C4-2B (cell line): ENCODE results near the gene BRMS1.
"Not testable (repeated sequence)": the region's sequence is repeated elsewhere in the genome, so short reads cannot be mapped to it uniquely, and the experiment has no call there.

Source experiments
- H3K27ac ChIP-seq: fragments of 450-650 bp; 2 replicates; pipeline ENCODE4 v1.5.1; 2017
- CTCF ChIP-seq: fragments of 450-650 bp; conservative IDR thresholded peaks from 2 replicates; pipeline ENCODE4 v1.5.1; 2017; ENCODE audit warnings: mild to moderate bottlenecking
- ZFX ChIP-seq: fragments of 450-650 bp; IDR thresholded peaks from 2 replicates; pipeline ENCODE4 v1.6.1; 2017

BRMS1 gene

DNA sequence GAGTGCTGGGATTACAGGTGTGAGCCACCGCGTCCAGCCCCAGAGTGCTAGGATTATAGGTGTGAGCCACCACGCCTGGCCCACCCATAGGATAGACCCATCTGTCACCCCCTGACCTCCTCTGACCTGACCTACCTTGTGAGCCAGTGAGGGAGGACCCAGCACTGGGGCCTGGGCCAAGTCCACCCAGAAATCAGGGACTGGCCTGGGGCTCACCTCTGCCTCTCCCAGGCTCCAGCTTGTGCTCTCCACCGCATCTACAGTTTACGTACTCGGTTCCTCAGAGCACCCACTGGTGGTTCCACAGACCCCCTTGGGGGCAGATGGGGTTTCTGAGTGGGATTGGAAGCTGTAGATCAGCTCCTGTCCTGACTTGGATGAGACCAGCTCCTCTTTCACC is 20.3 kb upstream of the BRMS1 start:
- TF ChIP-seq CTCF (no peak), ZFX (no peak)
- H3K27ac ChIP-seq: no peak overlapping the region

- no peak overlapping the region for H3K27ac ChIP-seq
- TF ChIP-seq CTCF: peak; percentile 95
- TF ChIP-seq ZFX: no peak
These were observed 19.1 kb upstream of the BRMS1 start for GRCh38 chr11:66363805-66364535.

GRCh38 chr11:66363187-66363601 is 18.3 kb upstream of the BRMS1 start:
- H3K27ac ChIP-seq: no peak overlapping the region
- no peak for TF ChIP-seq CTCF
- no peak for TF ChIP-seq ZFX

DNA sequence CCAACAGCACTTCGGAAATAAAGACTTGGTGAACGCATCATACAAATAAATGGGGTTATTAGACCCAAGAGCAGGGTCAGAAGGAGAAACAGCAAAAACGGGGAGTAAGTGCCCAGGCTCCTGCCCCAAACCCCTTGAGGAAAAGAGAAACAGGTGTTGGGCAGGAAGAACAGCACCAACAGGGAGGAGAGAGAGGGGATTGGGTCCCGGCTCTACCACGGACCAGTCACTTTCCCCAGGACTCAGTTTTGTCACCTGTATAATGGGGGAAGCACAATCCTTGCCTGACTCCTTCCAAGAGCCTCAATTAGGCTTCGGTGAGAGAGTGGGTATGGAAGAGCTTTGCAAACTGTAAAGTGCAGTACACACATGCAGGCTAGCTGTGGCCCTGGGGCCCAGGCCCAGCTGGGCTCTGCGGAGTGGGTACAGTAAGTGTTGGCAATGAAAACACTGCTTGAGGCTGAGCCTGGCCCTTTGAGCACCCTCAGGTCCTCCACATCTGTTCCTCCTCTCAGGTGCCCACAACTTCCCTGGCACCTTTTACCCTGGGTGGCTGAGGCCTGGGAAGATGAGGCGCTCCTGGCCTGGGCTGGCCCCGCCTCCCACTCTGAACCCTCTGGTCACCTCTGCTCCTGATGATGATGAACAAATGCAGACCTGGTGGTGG is 17.7 kb upstream of the BRMS1 start:
- TF ChIP-seq CTCF: no peak
- TF ChIP-seq ZFX: no peak
- H3K27ac ChIP-seq: no peak overlapping the region

DNA sequence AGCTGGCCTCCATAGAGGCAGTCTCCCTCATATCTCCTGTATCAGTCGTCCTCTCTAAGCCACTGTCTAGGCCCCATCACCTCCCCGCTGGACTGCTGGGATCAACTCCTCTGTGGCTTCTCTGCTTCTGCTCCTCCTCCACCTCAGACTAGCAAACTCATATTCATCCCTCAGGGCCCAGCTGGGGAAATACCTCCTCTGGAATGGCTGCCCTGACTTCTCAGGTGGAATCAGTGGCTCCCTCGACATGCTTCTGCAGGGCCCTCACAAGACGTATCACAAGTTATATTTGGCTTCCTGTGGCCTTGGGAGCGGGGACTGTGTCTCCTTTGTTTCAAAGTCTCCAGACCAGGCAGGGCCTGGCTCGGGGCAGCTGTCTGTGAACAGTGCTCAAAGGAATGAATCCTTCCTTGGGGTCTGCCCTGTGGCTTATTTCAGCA is 16.6 kb upstream of the BRMS1 start:
- H3K27ac ChIP-seq: no peak overlapping the region
- TF ChIP-seq ZFX (no peak), CTCF (no peak)

DNA sequence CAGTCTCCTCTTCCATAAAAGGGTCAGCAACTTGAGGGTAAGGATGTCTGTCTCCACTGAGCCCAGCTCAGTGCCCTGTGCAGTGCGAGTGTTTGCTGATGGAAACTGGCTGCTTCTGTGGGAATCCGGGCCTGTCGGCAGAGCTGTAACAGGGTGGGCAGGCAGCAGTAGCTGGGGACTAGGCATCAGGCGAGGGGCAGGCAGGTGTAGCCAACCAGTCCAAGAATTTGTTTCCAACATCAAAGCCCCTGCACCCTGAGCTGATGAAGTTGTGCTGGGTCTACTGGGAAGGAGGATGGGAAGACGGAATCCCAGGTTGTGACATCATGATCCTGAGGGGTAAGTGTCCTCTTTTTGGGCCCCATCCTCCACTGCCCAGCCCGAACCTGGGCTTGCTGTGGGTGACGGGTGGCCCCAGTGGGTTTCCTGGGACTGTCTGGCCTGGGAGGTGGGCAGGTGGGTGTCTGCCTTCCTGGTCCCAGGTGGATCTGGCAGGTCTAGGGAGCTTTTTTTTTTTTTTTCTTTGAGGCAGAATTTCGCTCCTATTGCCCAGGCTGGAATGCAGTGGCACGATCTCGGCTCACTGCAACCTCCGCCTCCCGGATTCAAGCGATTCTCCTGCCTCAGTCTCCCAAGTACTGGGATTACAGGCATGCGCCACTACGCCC is 15.6 kb upstream of the BRMS1 start:
- H3K27ac ChIP-seq: no peak overlapping the region
- TF ChIP-seq CTCF (no peak), ZFX (no peak)

DNA sequence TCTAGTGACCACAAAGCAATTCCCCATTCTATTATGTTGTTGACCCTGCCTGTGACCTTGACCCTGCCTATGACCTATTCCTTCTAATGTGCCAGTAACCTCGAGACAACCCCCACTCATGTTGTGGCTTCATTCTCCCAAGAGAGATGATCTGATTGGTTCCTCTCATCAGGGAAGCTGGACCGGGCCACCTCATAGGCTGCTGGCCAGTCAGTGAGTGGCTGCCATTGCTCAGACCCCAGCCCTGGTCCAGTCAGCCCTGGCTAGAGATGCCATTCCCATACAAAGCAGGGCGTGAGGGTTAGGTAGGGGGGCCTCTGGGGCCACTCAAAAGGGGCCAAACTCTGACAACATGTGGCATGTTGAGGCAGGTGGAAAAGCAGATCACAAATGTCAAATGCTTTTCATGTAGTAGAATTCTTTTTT is 14.8 kb upstream of the BRMS1 start:
- H3K27ac ChIP-seq: no peak overlapping the region
- TF ChIP-seq CTCF (no peak), ZFX (no peak)

DNA sequence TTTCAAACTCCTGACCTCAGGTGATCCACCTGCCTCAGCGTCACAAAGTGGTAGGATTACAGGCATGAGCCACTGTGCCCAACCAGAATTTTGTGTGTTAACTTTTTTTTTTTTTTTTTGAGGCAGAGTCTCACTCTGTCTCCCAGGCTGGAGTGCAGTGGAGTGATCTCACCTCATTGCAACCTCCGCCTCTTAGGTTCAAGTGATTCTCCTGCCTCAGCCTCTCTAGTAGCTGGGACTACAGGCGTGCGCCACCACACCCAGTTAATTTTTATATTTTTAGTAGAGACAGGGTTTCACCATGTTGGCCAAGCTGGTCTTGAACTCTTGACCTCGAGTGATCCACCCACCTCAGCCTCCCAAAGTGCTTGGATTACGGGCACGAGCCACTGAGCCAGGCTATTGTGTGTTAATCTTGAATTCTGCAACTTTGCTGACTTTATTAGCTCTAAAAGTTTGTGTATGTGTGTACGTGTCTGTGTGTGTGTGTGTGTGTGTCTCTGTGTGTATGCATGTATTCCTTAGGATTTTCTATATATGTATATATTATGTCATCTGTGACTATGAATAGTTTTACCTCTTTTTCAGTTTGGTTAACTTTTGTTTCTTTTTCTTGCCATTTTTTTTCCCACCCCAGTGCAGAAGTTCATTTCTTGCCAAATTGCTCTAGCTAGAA is 5.8 kb upstream of the BRMS1 start:
- H3K27ac ChIP-seq: not testable (repeated sequence)
